Esophagus squamous epithelium (tissue), 4 donors: ENCODE measurements around the gene HLA-DRB5.

ENCODE experiments used
- POLR2A ChIP-seq, 4 donors: fragments of 450-650 bp; IDR thresholded peaks; one replicate each; pipeline ENCODE4 v1.6.1; 2017; ENCODE audit warnings: antibody characterized with exemption in 4 of 4, mild to moderate bottlenecking in 4 of 4, moderate library complexity in 3 of 4
- TF ChIP-seq, protein P1 (sequence below), 6 experiments: fragments of 450-650 bp in 4 of 6; fragments of 200-600 bp in 2 of 6; sonication (generic) in 2 of 6; IDR thresholded peaks; one replicate each; pipeline ENCODE4 v1.5.1; 2016 to 2019; ENCODE audit warnings: antibody characterized with exemption in 6 of 6, mild to moderate bottlenecking in 4 of 6, moderate library complexity in 4 of 6

DNA sequence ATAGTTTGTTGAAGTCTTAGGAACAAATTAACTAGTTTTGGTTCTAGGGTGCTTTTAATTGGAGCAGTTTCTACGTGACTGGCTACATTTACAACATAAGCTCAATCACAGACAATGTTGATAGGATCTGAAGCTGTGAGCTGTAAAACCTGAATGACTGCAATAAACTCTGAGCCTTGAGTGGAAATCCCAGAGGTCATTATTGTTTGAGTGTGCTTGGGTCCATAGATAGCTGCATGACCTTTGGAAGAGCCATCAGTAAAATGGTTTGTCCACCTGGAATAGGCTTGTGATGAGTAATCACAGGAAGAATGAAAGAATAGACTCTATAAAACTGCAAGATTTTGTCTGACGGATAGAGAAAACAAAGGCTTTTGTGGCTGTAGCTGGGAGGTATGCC lies 32.9 kb upstream of the HLA-DRB5 start:
- TF ChIP-seq, protein P1, sequence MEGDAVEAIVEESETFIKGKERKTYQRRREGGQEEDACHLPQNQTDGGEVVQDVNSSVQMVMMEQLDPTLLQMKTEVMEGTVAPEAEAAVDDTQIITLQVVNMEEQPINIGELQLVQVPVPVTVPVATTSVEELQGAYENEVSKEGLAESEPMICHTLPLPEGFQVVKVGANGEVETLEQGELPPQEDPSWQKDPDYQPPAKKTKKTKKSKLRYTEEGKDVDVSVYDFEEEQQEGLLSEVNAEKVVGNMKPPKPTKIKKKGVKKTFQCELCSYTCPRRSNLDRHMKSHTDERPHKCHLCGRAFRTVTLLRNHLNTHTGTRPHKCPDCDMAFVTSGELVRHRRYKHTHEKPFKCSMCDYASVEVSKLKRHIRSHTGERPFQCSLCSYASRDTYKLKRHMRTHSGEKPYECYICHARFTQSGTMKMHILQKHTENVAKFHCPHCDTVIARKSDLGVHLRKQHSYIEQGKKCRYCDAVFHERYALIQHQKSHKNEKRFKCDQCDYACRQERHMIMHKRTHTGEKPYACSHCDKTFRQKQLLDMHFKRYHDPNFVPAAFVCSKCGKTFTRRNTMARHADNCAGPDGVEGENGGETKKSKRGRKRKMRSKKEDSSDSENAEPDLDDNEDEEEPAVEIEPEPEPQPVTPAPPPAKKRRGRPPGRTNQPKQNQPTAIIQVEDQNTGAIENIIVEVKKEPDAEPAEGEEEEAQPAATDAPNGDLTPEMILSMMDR (IDR thresholded peaks at IDR 0.05), result no peak
- no peak for TF ChIP-seq POLR2A (IDR thresholded peaks at IDR 0.05)
